DOHH2 (cell line): ENCODE measurements around the gene REEP6.

Experiments used
- H3F3A ChIP-seq: fragments of 200-600 bp; sonication (generic), shearing (Covaris generic); 2 replicates; pipeline ENCODE4 v1.6.0; 2016; ENCODE audit warnings: antibody characterized with exemption, mild to moderate bottlenecking; ENCODE audit not compliant: control insufficient read depth, insufficient read depth
- H3K27ac ChIP-seq: fragments of 200-600 bp; sonication (generic); 2 replicates; pipeline ENCODE4 v1.5.1; 2014; ENCODE audit warnings: low read depth, mild to moderate bottlenecking, low read length, moderate library complexity
- H3K27me3 ChIP-seq: fragments of 200-600 bp; sonication (generic); 2 replicates; pipeline ENCODE4 v1.6.1; 2014; ENCODE audit warnings: mild to moderate bottlenecking, low read length, mixed read lengths; ENCODE audit not compliant: control insufficient read depth
- H3K36me3 ChIP-seq: fragments of 200-600 bp; sonication (generic); 2 replicates; pipeline ENCODE4 v1.6.1; 2014; ENCODE audit warnings: mild to moderate bottlenecking, low read length, moderate library complexity, mixed read lengths; ENCODE audit not compliant: control insufficient read depth
- H3K4me1 ChIP-seq: fragments of 200-600 bp; sonication (generic); 2 replicates; pipeline ENCODE4 v1.6.1; 2014; ENCODE audit warnings: mild to moderate bottlenecking, low read length, mixed read lengths; ENCODE audit not compliant: control insufficient read depth
- H3K4me2 ChIP-seq: fragments of 200-600 bp; sonication (generic); 2 replicates; pipeline ENCODE4 v1.6.0; 2014; ENCODE audit warnings: mild to moderate bottlenecking, low read length, moderate library complexity
- H3K4me3 ChIP-seq: fragments of 200-600 bp; sonication (generic); 2 replicates; pipeline ENCODE4 v1.5.1; 2014; ENCODE audit warnings: mild to moderate bottlenecking, low read length, mixed read lengths
- H3K79me2 ChIP-seq: fragments of 200-600 bp; sonication (generic); 2 replicates; pipeline ENCODE4 v1.6.1; 2014; ENCODE audit warnings: mild to moderate bottlenecking, low read length, mixed read lengths; ENCODE audit not compliant: control insufficient read depth
- H3K9me2 ChIP-seq: fragments of 200-600 bp; sonication (generic); replicated peaks from 2 replicates; pipeline ENCODE4 v1.6.1; 2014; ENCODE audit warnings: mild to moderate bottlenecking, low read length, mixed read lengths; ENCODE audit not compliant: control insufficient read depth
- H3K9me3 ChIP-seq: fragments of 200-600 bp; sonication (generic); 2 replicates; pipeline ENCODE4 v1.6.1; 2014; ENCODE audit warnings: antibody characterized with exemption, low read length, mixed read lengths; ENCODE audit not compliant: control insufficient read depth, insufficient read depth
- H4K20me1 ChIP-seq: fragments of 200-600 bp; sonication (generic); 2 replicates; pipeline ENCODE4 v1.6.0; 2014; ENCODE audit warnings: low read depth, mild to moderate bottlenecking, antibody characterized with exemption, low read length, moderate library complexity; ENCODE audit not compliant: control insufficient read depth, insufficient read depth
- EZH2phosphoT487 ChIP-seq: fragments of 200-600 bp; sonication (generic); IDR thresholded peaks from 2 replicates; pipeline ENCODE4 v1.6.1; 2017; ENCODE audit warnings: borderline replicate concordance, mild to moderate bottlenecking, antibody characterized with exemption, low read length, moderate library complexity, mixed read lengths
- TF ChIP-seq, protein P1 (sequence below): fragments of 200-600 bp; sonication (generic); IDR thresholded peaks from one replicate; pipeline ENCODE4 v1.5.1; 2014; ENCODE audit warnings: antibody characterized with exemption, mild to moderate bottlenecking, low read depth, low read length; ENCODE audit not compliant: poor library complexity, severe bottlenecking

The REEP6 gene

DNA sequence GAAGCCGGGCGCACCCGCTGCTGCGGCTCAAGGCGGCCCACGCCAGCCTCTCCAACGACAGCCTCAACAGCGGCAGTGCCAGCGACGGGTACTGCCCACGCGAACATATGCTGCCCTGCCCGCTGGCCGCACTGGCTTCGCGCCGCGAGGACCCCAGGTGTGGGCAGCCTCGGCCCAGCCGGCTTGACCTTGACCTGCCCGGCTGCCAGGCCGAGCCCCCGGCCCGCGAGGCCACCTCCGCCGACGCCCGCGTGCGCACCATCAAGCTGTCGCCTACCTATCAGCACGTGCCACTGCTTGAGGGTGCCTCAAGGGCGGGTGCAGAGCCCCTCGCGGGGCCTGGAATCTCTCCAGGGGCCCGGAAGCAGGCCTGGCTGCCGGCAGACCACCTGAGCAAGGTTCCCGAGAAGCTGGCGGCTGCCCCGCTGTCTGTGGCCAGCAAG is 24.9 kb upstream of the REEP6 start:
- H3K4me3 ChIP-seq, result no peak overlapping the region
- H3K9me2 ChIP-seq, result no peaks in the 10 kb centered on the region
- H3K27ac ChIP-seq, result no peak overlapping the region
- H3K36me3 ChIP-seq, result no peaks in the 10 kb centered on the region
- H3K27me3 ChIP-seq, result peaks cover 25% of the 10 kb centered on the region
- H3K4me2 ChIP-seq, result no peak overlapping the region
- H3K9me3 ChIP-seq, result no peaks in the 10 kb centered on the region
- no peak for TF ChIP-seq EZH2phosphoT487
- TF ChIP-seq, protein P1, sequence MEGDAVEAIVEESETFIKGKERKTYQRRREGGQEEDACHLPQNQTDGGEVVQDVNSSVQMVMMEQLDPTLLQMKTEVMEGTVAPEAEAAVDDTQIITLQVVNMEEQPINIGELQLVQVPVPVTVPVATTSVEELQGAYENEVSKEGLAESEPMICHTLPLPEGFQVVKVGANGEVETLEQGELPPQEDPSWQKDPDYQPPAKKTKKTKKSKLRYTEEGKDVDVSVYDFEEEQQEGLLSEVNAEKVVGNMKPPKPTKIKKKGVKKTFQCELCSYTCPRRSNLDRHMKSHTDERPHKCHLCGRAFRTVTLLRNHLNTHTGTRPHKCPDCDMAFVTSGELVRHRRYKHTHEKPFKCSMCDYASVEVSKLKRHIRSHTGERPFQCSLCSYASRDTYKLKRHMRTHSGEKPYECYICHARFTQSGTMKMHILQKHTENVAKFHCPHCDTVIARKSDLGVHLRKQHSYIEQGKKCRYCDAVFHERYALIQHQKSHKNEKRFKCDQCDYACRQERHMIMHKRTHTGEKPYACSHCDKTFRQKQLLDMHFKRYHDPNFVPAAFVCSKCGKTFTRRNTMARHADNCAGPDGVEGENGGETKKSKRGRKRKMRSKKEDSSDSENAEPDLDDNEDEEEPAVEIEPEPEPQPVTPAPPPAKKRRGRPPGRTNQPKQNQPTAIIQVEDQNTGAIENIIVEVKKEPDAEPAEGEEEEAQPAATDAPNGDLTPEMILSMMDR, result no peak
- H3F3A ChIP-seq, result no peaks in the 10 kb centered on the region
- H3K4me1 ChIP-seq, result peaks cover 12% of the 10 kb centered on the region
- no peaks in the 10 kb centered on the region for H3K79me2 ChIP-seq
- H4K20me1 ChIP-seq, result 0 out of 2 replicates have a peak, but pooled peaks cover 3% of the 10 kb centered on the region

DNA sequence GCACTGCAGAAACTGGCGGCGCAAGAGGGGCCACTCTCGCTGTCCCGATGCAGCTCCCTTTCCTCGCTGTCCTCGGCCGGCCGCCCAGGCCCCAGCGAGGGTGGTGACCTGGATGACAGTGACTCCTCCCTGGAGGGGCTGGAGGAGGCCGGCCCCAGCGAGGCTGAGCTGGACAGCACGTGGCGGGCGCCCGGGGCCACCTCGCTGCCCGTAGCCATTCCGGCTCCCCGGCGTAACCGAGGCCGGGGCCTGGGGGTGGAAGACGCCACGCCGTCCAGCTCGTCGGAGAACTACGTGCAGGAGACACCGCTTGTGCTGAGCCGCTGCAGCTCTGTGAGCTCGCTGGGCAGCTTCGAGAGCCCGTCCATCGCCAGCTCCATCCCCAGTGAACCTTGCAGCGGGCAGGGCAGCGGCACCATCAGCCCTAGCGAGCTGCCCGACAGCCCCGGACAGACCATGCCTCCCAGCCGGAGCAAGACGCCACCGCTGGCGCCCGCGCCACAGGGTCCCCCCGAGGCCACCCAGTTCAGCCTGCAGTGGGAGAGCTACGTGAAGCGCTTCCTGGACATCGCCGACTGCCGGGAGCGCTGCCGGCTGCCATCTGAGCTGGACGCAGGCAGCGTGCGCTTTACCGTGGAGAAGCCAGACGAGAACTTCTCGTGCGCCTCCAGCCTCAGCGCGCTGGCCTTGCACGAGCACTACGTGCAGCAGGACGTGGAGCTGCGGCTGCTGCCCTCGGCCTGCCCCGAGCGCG is 24.3 kb upstream of the REEP6 start:
- H3F3A ChIP-seq, result no peaks in the 10 kb centered on the region
- H3K9me2 ChIP-seq, result no peaks in the 10 kb centered on the region
- H3K27ac ChIP-seq, result no peak overlapping the region
- H3K4me3 ChIP-seq, result no peak overlapping the region
- TF ChIP-seq, protein P1, result no peak
- no peak for TF ChIP-seq EZH2phosphoT487
- peaks cover 18% of the 10 kb centered on the region for H3K4me1 ChIP-seq
- peaks cover 31% of the 10 kb centered on the region for H3K27me3 ChIP-seq
- no peaks in the 10 kb centered on the region for H3K9me3 ChIP-seq
- no peaks in the 10 kb centered on the region for H3K79me2 ChIP-seq
- H3K4me2 ChIP-seq, result no peak overlapping the region
- 0 out of 2 replicates have a peak, but pooled peaks cover 8% of the 10 kb centered on the region for H4K20me1 ChIP-seq
- H3K36me3 ChIP-seq, result no peaks in the 10 kb centered on the region

DNA sequence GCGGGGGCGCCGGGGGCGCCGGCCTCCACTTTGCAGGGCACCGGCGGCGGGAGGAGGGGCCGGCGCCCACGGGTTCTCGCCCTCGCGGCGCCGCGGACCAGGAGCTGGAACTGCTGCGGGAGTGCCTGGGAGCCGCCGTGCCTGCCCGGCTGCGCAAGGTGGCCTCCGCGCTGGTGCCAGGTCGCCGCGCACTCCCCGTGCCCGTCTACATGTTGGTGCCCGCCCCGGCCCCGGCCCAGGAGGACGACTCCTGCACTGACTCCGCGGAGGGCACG is 23.8 kb upstream of the REEP6 start:
- Histone ChIP-seq H3F3A (0 out of 2 replicates have a peak, but pooled peaks cover 4% of the 10 kb centered on the region), H3K79me2 (no peaks in the 10 kb centered on the region), H3K27me3 (peaks cover 36% of the 10 kb centered on the region), H4K20me1 (0 out of 2 replicates have a peak, but pooled peaks cover 12% of the 10 kb centered on the region), H3K36me3 (no peaks in the 10 kb centered on the region), H3K9me2 (no peaks in the 10 kb centered on the region), H3K4me1 (peaks cover 23% of the 10 kb centered on the region), H3K4me3 (no peak overlapping the region), H3K9me3 (no peaks in the 10 kb centered on the region), H3K4me2 (no peak overlapping the region), H3K27ac (no peak overlapping the region)
- TF ChIP-seq, protein P1, result no peak
- no peak for TF ChIP-seq EZH2phosphoT487
